ENCODE results near the gene ETDC.

GRCh38 chrX:135345107-135345589 lies 35.9 kb downstream of the ETDC start:
- no peak for TF ChIP-seq POLR2A (IDR thresholded peaks at IDR 0.05)
- TF ChIP-seq CTCF (IDR thresholded peaks at IDR 0.05) = no peak
